NCI-H345 (cell line): Measurements from ENCODE around the gene AFG1L.
"Not testable (repeated sequence)": the region's sequence is repeated elsewhere in the genome, so short reads cannot be mapped to it uniquely, and the experiment has no call there.

ENCODE experiments used
- DNase-seq: peaks from one replicate; lab custom pipeline; 2025; lab: John Stamatoyannopoulos, UW

AFG1L gene

DNA sequence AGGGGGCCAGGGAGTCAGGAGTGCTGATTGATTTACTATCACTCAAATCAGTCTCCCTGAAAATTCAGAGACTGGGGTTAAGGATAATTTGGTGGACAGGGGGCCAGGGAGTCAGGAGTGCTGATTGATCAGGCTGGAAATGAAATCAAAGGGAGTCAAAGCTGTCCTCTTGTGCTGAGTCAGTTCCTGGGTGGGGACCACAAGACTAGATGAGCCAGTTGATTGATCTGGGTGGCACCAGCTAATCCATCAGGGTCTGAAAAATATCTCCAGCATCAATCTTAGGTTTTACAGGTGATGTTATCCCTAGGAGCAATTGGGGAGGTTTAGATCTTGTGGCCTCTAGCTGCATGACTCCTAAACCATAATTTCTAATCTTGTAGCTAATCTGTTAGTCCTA lies 6.1 kb upstream of the AFG1L start:
- DNase-seq, result no peak

GRCh38 chr6:108291091-108291490 lies 3.8 kb upstream of the AFG1L start:
- DNase-seq, result no peak

- not testable (repeated sequence) for DNase-seq
These were observed 2.3 kb upstream of the AFG1L start for GRCh38 chr6:108292561-108292960.

GRCh38 chr6:108293527-108294296 lies 1.1 kb upstream of the AFG1L start:
- DNase-seq, result peak; percentile 22

GRCh38 chr6:108294297-108294726 lies 542 bp upstream of the AFG1L start:
- DNase-seq, result no peak

DNA sequence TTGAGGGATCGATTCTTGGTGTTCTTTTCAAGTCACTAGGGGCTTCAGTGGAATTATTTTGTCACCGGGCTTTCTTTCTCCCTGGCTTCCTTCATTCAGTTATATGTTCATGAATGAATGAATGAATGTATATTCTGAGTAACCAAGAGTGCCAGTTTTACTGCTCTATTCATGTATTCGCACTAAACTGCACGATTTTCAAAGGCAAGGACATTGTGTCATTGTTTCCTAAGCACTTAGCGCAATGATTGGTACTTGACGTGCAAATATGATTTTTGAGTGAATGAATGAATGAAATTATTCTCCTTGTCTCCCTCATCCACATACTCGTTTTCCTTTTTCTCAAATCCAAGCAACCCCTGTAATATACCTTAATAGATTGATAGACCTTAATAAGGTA lies 822 bp downstream of the AFG1L start:
- DNase-seq, result no peak

DNA sequence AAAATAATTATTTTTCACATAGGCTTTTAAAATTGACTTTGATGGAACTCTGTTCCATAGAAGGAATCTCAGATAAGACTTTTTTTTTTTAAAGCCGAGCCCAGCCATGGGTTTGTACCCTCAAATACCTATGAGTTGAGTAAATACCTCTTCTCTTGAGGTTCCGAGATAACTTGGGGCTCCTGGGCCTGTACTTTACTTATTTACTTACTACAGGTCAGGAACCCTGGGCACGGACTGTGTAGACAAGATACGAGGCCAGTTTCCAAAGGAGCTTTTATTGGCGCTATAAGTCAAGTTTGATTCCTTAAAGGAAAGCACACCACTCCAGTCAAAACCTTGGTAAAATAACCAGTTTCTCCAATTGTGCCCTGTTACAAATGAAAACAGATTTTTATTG lies 7.5 kb downstream of the AFG1L start:
- no peak for DNase-seq

- DNase-seq, result no peak
These were observed 9.8 kb downstream of the AFG1L start for GRCh38 chr6:108304646-108305045.

- DNase-seq, result not testable (repeated sequence)
These were observed 13.8 kb downstream of the AFG1L start for GRCh38 chr6:108308641-108309040.

DNA sequence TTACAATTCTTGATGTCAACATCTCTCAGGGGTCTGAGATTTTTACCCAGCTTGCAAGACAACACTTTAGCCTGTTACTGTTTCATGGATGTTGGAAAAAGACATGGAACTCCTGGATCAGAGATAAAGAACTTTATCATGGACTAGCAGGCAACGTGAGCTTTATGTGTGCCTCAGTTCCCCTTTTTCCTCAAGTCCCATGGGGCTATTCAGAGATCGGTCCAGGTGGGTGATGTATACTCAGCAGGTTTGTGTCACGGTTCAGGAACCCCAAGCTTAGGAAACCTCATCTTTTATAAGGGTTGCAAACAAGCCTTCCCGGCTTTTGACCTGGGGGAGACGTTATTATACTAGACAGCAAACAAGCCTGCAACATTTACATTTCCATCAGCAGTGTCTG lies 15.0 kb downstream of the AFG1L start:
- no peak for DNase-seq

DNA sequence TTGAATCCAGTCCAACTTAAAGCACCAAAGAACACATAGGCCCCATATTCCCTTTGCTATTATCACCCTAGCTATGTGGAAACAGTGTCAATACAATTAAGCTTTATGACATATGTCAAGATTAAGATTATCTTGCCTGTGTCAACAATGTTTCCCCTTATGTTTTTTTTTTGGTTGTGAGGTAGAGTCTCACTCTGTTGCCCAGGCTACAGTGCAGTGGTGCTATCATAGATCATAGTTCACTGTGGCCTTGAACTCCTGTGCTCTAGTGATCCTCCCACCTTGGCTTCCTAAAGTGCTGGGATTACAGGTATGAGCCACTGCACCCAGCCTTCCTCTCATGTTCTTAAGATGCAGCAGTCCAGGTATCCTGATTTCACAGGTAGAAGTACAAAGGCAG lies 17.8 kb downstream of the AFG1L start:
- DNase-seq, result no peak

GRCh38 chr6:108321253-108321747 lies 26.4 kb downstream of the AFG1L start:
- no peak for DNase-seq

- no peak for DNase-seq
These were observed 27.9 kb downstream of the AFG1L start for GRCh38 chr6:108322728-108323127.

GRCh38 chr6:108323710-108324466 lies 29.0 kb downstream of the AFG1L start:
- DNase-seq, result no peak

GRCh38 chr6:108330221-108330785 lies 35.4 kb downstream of the AFG1L start:
- not testable (repeated sequence) for DNase-seq

- DNase-seq, result no peak
These were observed 36.0 kb downstream of the AFG1L start for GRCh38 chr6:108330806-108331205.

GRCh38 chr6:108331982-108332381 lies 37.1 kb downstream of the AFG1L start:
- no peak for DNase-seq

DNA sequence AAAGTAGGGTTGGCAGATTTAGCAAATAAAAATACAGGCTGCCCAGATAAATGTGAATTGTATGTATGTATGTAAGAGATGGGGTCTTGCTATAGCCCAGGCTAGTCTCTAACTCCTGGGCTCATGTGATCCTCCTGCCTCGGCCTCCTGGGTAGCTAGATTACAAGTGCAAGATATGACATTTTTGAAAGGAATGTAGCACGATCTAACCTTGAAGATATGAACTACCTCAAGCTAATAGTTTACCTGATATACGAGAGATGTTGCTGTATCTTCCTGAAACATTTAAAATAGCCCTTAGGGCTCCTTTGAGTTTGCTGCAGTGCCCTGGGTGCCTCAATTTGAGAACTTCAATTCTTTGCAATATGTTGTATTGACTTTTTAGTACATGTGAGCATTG lies 42.1 kb downstream of the AFG1L start:
- no peak for DNase-seq

GRCh38 chr6:108337721-108338120 lies 42.9 kb downstream of the AFG1L start:
- no peak for DNase-seq

DNA sequence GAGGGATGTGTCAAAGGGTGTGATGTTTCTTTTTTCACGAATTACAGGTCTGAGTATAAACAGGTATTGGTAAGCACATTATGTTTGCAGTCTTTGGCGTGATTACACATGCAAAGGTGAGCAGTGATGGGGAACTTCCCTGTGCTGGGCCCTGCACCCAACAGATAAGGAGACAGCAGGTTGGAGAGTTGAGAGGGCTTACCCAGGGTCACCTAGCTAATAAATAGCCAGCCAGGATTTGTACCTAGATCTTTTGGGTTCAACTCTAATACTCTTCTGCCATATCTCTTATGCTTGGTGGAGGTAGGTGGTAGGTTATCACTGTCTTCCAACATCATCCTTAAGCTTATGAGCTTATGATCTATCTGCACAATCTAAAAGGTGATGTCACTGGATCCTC lies 46.5 kb downstream of the AFG1L start:
- no peak for DNase-seq

DNA sequence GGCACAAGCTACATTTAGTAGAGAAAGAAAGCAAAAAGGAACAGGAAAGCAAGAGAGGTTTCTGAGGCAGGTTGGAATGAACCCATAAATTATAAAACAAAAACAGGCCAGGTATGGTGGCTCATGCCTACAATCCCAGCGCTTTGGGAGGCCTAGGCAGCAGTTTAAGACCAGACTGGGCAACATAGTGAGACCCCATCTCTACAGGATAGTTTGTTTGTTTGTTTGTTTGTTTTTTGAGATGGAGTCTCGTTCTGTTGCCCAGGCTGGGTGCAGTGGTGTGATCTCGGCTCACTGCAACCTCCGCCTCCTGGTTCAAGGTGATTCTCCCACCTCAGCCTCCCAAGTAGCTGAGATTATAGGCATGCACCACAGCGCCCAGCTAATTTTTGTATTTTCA lies 49.0 kb downstream of the AFG1L start:
- no peak for DNase-seq

- no peak for DNase-seq
These were observed 53.9 kb downstream of the AFG1L start for GRCh38 chr6:108348655-108349349.
